ENCODE results near the gene ZNF385B.

ZNF385B gene

DNA sequence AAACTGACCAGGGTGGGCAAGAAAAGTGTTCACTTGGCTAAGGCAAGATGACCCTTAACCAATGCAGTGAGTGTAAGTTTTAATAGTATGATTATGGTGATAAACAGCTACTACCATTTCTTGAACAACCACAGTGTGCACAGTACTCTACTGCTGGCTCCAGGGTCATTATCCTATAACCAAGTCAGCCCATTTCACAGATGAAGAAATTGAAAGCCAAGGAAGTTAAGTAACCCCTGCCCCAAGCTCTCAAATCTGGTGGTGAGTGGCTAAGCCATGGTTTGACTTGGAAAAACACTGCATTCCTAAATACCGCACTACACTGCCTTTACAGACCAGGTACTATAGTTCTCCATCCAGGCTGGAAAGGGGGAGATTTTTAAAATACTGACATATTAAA lies 5.7 kb downstream of the ZNF385B start:
- no peak for DNase-seq (ENCODE audit: low spot score)

DNA sequence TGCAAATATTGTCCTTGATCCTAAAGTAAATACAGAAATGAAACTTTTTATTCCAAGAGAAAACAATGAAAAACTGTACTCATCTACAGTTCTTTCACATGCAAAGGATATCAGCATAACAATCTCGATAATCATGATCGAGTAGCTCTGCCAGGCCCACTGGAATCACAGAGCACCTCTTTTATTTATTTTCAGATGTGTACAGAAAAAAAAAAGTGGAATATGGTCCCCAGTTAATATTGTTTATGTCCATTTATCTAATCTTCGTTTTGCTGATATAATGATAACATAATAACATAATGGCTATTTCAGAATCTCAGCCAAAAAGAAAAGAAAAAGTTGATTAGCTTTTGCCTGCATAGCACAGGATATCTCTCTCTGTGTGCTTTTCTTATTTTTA lies 6.5 kb downstream of the ZNF385B start:
- no peak for DNase-seq (ENCODE audit: low spot score)

DNA sequence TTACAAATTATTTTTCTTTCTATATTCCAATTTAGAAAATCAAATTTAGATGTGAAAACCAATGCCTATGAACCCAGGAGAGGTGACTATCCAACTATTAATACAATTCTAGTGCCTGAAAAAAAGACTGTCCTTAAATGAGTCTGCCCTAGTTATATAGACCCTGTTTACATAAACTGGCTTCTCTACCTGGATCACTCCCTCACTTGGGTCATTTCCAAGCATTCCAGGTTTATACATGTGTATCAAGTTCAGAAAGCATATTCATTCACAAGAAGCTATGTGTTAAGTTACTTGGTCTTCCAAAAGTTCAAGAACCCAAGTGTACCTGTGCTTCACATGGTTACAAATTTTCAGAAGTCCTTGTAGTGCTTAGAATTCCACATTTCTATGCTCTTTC lies 8.3 kb downstream of the ZNF385B start:
- DNase-seq (ENCODE audit: low spot score), result no peak

- peak; percentile 23 for DNase-seq (ENCODE audit: low spot score)
Measured at GRCh38 chr2:179850188-179850587, 11.2 kb downstream of the ZNF385B start.

- no peak for DNase-seq (ENCODE audit: low spot score)
Measured at GRCh38 chr2:179849719-179850118, 11.7 kb downstream of the ZNF385B start.

GRCh38 chr2:179843541-179843940 lies 17.9 kb downstream of the ZNF385B start:
- no peak for DNase-seq (ENCODE audit: low spot score)

GRCh38 chr2:179842498-179843153 lies 18.8 kb downstream of the ZNF385B start:
- peak; percentile 4 for DNase-seq (ENCODE audit: low spot score)

- DNase-seq (ENCODE audit: low spot score), result no peak
Measured at GRCh38 chr2:179840840-179841239, 20.6 kb downstream of the ZNF385B start.

DNA sequence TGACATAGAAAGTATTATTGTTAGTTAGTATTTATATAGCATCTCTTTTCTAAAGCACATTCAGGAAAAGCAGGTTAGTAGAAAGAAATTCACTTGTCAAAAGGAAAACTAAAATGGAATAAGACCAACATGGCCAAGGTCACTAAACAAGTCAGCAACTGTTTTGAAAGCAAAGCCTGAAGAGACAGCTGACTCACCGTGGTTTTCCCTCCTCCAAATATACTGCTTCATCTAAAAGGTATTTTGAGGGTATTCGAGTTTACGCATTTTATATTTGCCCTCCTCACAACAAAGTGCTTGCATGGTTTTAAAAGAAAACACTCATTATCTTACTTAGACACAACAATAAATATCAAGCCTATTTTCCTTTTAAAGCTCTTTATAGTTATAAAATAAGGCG lies 24.0 kb downstream of the ZNF385B start:
- peak; percentile 43 for DNase-seq (ENCODE audit: low spot score)

GRCh38 chr2:179830043-179830787 lies 31.2 kb downstream of the ZNF385B start:
- DNase-seq (ENCODE audit: low spot score), result no peak

DNA sequence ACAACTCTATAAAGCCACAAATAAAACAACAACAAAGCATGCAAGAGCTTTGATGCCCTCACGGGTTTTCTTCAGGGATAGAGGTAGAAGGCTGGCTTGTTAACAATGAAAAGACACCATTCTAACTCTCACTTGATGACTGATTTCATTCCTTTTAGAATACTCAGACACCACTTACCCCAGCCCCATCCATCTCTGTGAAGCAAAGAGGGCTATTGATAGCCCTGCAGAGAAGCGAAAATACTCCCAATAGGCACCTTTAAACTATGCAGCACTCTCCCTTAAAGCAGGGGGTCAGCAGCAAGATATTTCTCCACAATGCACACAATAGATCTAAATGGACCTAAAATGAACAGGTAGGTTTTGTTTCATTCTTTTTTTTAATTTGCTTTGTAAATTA lies 35.1 kb downstream of the ZNF385B start:
- DNase-seq (ENCODE audit: low spot score), result no peak

GRCh38 chr2:179825494-179825893 lies 35.9 kb downstream of the ZNF385B start:
- DNase-seq (ENCODE audit: low spot score), result no peak

- no peak for DNase-seq (ENCODE audit: low spot score)
Measured at GRCh38 chr2:179824961-179825360, 36.5 kb downstream of the ZNF385B start.

- DNase-seq (ENCODE audit: low spot score), result no peak
Measured at GRCh38 chr2:179822540-179822939, 38.9 kb downstream of the ZNF385B start.

GRCh38 chr2:179818546-179818945 lies 42.9 kb downstream of the ZNF385B start:
- DNase-seq (ENCODE audit: low spot score), result peak; percentile 87

DNA sequence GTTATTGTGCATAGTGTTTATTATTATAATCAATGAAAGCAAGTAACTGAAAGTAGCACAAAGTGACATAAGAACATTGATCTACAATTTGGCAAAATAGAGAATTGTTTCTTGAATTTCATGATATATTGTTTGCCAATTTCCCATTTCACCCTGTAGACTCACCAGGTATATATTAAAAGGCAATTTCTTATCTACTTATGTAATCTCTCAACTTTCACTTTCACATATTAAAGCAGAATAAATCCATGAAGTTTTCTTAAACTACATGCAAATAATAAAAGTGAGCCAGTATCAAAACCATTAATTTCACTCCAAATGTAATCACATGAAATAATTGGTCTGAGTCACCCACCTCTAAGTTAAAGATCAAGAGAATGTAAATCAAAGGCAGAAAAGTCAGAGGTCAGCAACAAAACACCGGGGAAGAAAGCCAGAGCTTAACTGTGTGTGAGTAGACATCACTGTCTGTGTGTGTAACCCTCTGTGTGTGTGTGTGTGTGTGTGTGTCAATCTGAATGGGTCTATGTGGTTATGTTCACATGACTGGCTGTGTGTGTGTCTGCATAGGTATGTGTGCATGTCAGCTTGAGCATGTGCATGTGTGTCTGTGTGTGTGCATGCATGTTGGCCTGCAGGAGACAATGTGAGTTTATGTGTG lies 44.1 kb downstream of the ZNF385B start:
- no peak for DNase-seq (ENCODE audit: low spot score)

DNA sequence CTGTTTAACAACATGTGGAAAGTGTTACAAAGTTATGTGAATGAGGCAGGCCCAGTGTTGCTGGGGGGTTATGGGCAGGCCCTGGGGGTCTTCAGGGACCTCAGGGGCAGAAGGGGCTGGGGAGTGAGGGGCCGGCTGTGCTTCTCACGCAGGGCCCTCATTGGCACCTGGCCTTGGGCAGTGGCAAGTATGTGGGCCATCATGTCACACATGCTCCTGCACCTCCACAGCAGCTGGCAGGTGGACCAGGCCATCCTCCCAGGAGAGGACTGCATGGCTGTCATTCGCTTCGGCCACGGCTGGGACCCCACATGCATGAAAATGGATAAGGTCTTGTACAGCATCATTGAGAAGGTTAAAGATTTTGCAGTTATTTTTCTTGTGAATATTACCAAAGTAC lies 47.4 kb downstream of the ZNF385B start:
- DNase-seq (ENCODE audit: low spot score), result no peak

GRCh38 chr2:179812501-179812900 lies 48.9 kb downstream of the ZNF385B start:
- DNase-seq (ENCODE audit: low spot score), result peak; percentile 19

DNA sequence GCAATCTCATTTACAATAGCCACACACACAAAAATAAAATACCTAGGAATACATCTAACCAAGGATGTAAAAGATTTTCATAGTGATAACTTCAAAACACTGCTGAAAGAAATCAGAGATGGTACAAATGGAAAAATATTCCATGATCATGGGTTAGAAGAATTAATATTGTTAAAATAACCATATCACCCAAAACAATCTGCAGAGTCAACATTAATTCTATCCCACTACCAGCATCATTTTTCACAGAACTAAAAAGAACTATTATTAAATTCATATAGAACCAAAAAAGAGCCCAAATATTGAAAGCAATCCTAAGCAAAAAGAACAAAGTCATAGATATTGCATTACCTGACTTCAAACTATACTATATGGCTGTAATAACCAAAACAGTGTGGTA lies 50.4 kb downstream of the ZNF385B start:
- no peak for DNase-seq (ENCODE audit: low spot score)

DNA sequence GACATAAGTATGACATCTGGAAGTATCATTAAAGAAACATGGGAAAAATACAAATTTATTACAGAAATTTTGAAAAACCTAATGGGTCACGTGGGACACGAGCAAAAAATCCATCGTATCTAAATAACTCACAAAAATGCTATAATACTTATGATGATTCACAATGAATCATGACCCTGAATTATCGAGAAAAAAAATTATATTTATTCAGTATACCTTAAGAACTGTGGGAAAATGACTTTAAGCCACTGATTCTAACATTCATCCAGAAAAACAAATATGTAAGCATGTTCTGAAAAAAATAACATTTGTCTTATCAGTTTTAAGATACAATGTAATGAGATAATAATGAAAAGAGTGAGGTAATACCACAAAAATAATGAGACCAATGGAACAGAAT lies 51.8 kb downstream of the ZNF385B start:
- no peak for DNase-seq (ENCODE audit: low spot score)

GRCh38 chr2:179805001-179805400 lies 56.4 kb downstream of the ZNF385B start:
- DNase-seq (ENCODE audit: low spot score), result no peak

GRCh38 chr2:179804206-179804605 lies 57.2 kb downstream of the ZNF385B start:
- DNase-seq (ENCODE audit: low spot score), result no peak
